C4-2B (cell line): ENCODE results near the gene TMEM139.

Source experiments
- CTCF ChIP-seq: fragments of 450-650 bp; conservative IDR thresholded peaks from 2 replicates; pipeline ENCODE4 v1.5.1; 2017; ENCODE audit warnings: mild to moderate bottlenecking
- ZFX ChIP-seq: fragments of 450-650 bp; IDR thresholded peaks from 2 replicates; pipeline ENCODE4 v1.6.1; 2017

GRCh38 chr7:143284591-143285469 is at the start of gene TMEM139:
- TF ChIP-seq CTCF (no peak), ZFX (no peak)
